Endothelial cell of umbilical vein (primary cell): ENCODE data around the gene PPP1R1B.

Source experiments
- CTCF ChIP-seq, 2 donors: IDR thresholded peaks; 1 replicate in 1 of 2; 2 replicates in 1 of 2; pipeline ENCODE4 v1.5.1; 2011; ENCODE audit warnings: low read length in 2 of 2, mild to moderate bottlenecking in 2 of 2, moderate library complexity in 2 of 2, control low read depth in 1 of 2, inconsistent platforms in 1 of 2, low read depth in 1 of 2; ENCODE audit not compliant: insufficient read depth in 1 of 2; ENCODE audit errors: extremely low read depth in 1 of 2
- EZH2 ChIP-seq: IDR thresholded peaks from 2 replicates; pipeline ENCODE4 v1.6.1; 2012; ENCODE audit warnings: borderline replicate concordance, low read depth, mild to moderate bottlenecking, moderate library complexity, low read length, inconsistent platforms; ENCODE audit not compliant: severe bottlenecking
- FOS ChIP-seq: IDR thresholded peaks from 2 replicates; pipeline ENCODE4 v1.6.1; 2011; ENCODE audit warnings: mild to moderate bottlenecking, low read length, moderate library complexity, borderline replicate concordance; ENCODE audit not compliant: insufficient read depth
- GATA2 ChIP-seq: IDR thresholded peaks from 2 replicates; pipeline ENCODE4 v1.7.0; 2011; ENCODE audit warnings: low read depth, mild to moderate bottlenecking, moderate library complexity, mixed read lengths, low read length; ENCODE audit not compliant: insufficient read length, insufficient read depth
- JUN ChIP-seq: IDR thresholded peaks from 2 replicates; pipeline ENCODE4 v1.6.1; 2011; ENCODE audit warnings: borderline replicate concordance, low read depth; ENCODE audit not compliant: insufficient read length, insufficient read depth
- MAX ChIP-seq: IDR thresholded peaks from 2 replicates; pipeline ENCODE4 v1.6.1; 2011; ENCODE audit not compliant: insufficient read depth, insufficient read length
- MYC ChIP-seq: IDR thresholded peaks from one replicate; pipeline ENCODE4 v1.6.1; 2011; ENCODE audit warnings: mild to moderate bottlenecking, low read depth, low read length
- POLR2A ChIP-seq: IDR thresholded peaks from 2 replicates; pipeline ENCODE4 v1.6.1; 2012; ENCODE audit warnings: low read depth, mild to moderate bottlenecking, control low read depth, low read length
- POLR2AphosphoS5 ChIP-seq: IDR thresholded peaks from 2 replicates; pipeline ENCODE4 v1.6.1; 2012; ENCODE audit warnings: low read depth, mild to moderate bottlenecking, control low read depth, low read length, moderate library complexity; ENCODE audit not compliant: insufficient read depth

DNA sequence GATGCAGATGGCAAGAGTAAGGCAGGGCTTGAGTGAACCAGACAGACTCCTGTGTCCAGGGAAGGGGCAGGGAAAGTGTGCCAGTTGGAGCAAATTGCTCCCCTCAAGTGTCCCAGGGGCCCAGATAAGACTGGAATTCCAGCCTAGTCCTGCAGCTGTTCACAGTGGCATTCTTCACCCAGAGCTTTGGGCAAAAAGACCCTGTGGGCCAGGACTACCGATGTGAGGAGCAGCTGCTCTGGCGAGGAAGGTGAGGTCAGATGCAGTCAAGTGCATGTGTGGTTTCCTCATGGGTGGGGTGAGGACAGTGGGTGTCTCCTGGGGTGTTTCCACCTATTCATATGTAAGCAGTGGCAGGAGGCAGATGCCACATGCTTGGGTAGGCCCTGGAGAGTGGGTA, 33.4 kb upstream of the PPP1R1B start:
- TF ChIP-seq POLR2A (no peak), CTCF (IDR thresholded peaks at IDR 0.05; ENCODE audit: extremely low read depth in 1 of 2, insufficient read depth in 1 of 2, low read depth in 1 of 2, low read length in 2 of 2) (no peak), MAX (no peak), GATA2 (no peak), POLR2AphosphoS5 (no peak), EZH2 (peak; percentile 8), MYC (no peak), FOS (no peak), JUN (no peak)
